ENCODE data around the gene LTB4R. TPM values are rescaled to one million over a fixed set of nuclear protein-coding genes. Genes with fewer than 3 reads are reported as not detected.

The LTB4R gene
- total RNA-seq, 2 donors from 2014 or later: 11.8 to 14.2 TPM

DNA sequence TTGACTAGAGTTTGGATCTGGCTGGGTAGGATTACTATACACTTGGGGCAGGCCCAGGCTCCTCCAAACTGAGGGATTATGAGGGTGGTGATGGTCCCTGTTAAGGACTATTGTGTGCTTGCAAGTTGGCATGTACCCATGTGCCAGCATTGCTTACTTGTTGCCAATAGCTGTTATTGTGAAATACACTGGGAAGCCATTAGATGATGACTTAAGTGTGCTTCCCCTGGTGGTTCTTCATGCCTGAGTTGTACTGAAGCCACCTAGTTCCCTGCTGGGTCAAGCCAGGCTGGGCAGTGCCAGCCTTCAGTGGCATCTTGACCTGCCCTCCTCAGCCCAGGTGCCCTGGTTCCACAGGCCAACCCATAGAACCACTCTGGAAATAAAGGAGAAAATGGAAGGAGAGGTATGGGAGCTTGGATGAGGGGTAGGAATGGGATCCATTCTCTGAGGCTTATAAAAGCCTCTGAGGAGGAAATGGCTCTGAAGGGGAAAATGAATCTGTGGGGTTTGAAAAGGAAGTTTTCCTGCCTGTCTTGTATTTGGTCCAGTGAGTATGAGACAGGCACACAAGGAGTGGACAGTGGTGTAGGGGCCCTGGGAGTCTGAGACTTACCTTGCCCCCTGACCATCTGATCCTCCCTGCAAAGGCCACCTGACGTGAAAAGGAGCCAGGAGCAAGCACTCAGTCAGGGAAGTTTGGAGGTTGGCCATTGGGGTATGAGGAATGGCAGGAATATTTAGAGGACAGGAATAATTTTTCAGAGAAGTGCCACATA lies 724 bp downstream of the LTB4R start:
- H3K4me3 ChIP-seq: peak overlapping the region in 1 of 2 donors; percentile 34
- peak; percentile 50 for DNase-seq (ENCODE audit: low spot score)

GRCh38 chr14:24312736-24313507 lies 1.6 kb downstream of the LTB4R start:
- H3K9me3 ChIP-seq: no peaks in the 10 kb centered on the region
- TF ChIP-seq, protein P1, sequence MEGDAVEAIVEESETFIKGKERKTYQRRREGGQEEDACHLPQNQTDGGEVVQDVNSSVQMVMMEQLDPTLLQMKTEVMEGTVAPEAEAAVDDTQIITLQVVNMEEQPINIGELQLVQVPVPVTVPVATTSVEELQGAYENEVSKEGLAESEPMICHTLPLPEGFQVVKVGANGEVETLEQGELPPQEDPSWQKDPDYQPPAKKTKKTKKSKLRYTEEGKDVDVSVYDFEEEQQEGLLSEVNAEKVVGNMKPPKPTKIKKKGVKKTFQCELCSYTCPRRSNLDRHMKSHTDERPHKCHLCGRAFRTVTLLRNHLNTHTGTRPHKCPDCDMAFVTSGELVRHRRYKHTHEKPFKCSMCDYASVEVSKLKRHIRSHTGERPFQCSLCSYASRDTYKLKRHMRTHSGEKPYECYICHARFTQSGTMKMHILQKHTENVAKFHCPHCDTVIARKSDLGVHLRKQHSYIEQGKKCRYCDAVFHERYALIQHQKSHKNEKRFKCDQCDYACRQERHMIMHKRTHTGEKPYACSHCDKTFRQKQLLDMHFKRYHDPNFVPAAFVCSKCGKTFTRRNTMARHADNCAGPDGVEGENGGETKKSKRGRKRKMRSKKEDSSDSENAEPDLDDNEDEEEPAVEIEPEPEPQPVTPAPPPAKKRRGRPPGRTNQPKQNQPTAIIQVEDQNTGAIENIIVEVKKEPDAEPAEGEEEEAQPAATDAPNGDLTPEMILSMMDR (IDR thresholded peaks at IDR 0.05): no peak
- TF ChIP-seq POLR2A (IDR thresholded peaks at IDR 0.05) (no peak), POLR2AphosphoS5 (IDR thresholded peaks at IDR 0.05) (no peak)
- intact Hi-C loops (cut with DNase I): no loop called here
- no peak overlapping the region for H3K27ac ChIP-seq
- 78% methylated on average over 9 of the region's 9 CpGs for WGBS
- no peaks in the 10 kb centered on the region for H3K36me3 ChIP-seq
- peaks cover 8% of the 10 kb centered on the region for H3K4me1 ChIP-seq (replicated peaks)
- no peak for DNase-seq (ENCODE audit: low spot score)
- no peak overlapping the region for H3K4me3 ChIP-seq
- H3K27me3 ChIP-seq (replicated peaks; ENCODE audit: insufficient read depth): no peaks in the 10 kb centered on the region

More for the DNA sequence above, 724 bp downstream of the LTB4R start:
- peak overlapping the region; percentile 73 to 83 for H3K27ac ChIP-seq
- H3K4me1 ChIP-seq (replicated peaks): peaks cover 8% of the 10 kb centered on the region
- no peaks in the 10 kb centered on the region for H3K27me3 ChIP-seq (replicated peaks; ENCODE audit: insufficient read depth)
- no peaks in the 10 kb centered on the region for H3K36me3 ChIP-seq
- no peaks in the 10 kb centered on the region for H3K9me3 ChIP-seq
- intact Hi-C loops (cut with DNase I): no loop called here
- WGBS: 96% methylated on average over 1 of the region's 1 CpG
- peak; percentile 37 for TF ChIP-seq POLR2AphosphoS5 (IDR thresholded peaks at IDR 0.05)
- no peak for TF ChIP-seq POLR2A (IDR thresholded peaks at IDR 0.05)

DNA sequence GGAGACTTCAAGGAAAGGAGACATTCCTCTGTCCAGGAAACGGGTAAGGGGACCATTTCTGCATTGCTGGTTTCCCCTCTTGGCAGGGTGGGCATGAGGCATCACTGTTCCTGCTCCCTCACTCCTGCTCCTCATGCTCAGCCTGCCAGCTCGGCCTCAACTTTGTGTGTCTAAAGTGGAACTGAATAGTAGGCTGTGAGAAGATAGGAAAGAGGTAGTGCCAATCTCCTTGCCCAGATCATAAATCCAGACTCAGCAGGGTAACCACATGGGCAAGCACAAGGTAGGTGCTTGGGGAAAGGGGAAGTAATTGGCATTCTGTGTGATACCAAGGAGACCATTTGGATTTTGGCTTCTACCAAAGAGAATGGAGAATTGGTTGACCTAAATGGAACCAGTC lies 2.6 kb downstream of the LTB4R start:
- intact Hi-C loops (cut with DNase I): no loop called here
- Histone ChIP-seq H3K4me1 (replicated peaks) (peaks cover 8% of the 10 kb centered on the region), H3K27me3 (replicated peaks; ENCODE audit: insufficient read depth) (peaks cover 4% of the 10 kb centered on the region), H3K4me3 (no peak overlapping the region), H3K36me3 (no peaks in the 10 kb centered on the region), H3K27ac (no peak overlapping the region), H3K9me3 (no peaks in the 10 kb centered on the region)
- no peak for DNase-seq (ENCODE audit: low spot score)
- WGBS: 80% methylated on average over 2 of the region's 2 CpGs
- TF ChIP-seq POLR2A (IDR thresholded peaks at IDR 0.05): no peak
- no peak for TF ChIP-seq POLR2AphosphoS5 (IDR thresholded peaks at IDR 0.05)
- TF ChIP-seq, protein P1 (IDR thresholded peaks at IDR 0.05): no peak

DNA sequence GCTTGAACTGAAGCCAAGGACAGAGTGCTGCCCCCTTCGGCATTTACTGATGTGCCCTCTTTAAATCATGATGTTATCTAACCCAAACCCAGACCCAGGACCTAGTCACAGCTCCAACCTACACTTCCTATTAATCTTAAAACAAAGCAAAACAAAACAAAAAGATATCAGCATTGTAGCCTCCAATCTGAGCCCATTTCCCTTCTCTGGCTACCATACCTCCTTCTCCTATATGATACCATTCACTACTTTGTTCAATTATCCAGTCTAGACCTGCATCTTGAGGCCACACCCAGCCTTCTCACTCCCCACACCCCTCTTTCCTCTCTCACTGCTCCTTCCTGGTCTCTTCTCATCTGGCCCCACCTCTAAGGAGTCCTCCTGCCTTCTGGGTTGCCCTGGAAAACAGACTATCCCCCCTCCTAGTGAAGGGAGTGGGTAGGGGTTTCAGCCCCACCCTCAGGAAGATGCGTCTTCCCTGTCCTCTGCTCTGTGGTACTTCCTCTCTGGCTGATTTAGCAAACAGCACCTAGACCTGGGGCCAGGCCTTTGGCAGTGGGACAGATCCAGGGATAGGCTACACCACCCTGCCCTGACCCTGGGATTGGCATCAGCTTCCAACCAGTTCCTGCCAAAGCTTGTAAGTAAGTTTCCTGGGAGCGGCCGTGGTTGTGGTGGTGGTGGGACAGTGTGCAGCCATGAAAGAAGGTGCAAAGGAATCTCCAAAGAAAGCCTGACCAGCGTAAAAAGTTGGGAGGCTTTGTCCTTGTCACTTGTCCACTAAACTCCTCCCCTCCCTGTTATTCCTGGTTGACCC lies 3.3 kb downstream of the LTB4R start:
- TF ChIP-seq POLR2A (IDR thresholded peaks at IDR 0.05): no peak
- TF ChIP-seq, protein P1 (IDR thresholded peaks at IDR 0.05): no peak
- no peak for TF ChIP-seq POLR2AphosphoS5 (IDR thresholded peaks at IDR 0.05)
- Histone ChIP-seq H3K27me3 (replicated peaks; ENCODE audit: insufficient read depth) (peaks cover 4% of the 10 kb centered on the region), H3K27ac (no peak overlapping the region), H3K4me1 (replicated peaks) (peaks cover 8% of the 10 kb centered on the region), H3K4me3 (no peak overlapping the region), H3K36me3 (no peaks in the 10 kb centered on the region), H3K9me3 (no peaks in the 10 kb centered on the region)
- no peak for DNase-seq (ENCODE audit: low spot score)
- whole genome bisulfite sequencing: 70% methylated on average over 5 of the region's 5 CpGs
- intact Hi-C loops (cut with DNase I): no loop called here

Measured in prostate gland (tissue), 2 donors.